WI38 (cell line): ENCODE data around the gene DRD2.

Experiments used
- H3K4me3 ChIP-seq: 2 replicates; pipeline ENCODE4 v1.5.1; 2011; ENCODE audit warnings: low read depth, mild to moderate bottlenecking, control low read depth, low read length
- CTCF ChIP-seq: IDR thresholded peaks from 2 replicates; pipeline ENCODE4 v1.5.1; 2012; ENCODE audit warnings: low read depth, mild to moderate bottlenecking, control low read depth, low read length

Gene DRD2

GRCh38 chr11:113410414-113411135 is 64.6 kb downstream of the DRD2 start:
- no peak for TF ChIP-seq CTCF
- no peak overlapping the region for H3K4me3 ChIP-seq

DNA sequence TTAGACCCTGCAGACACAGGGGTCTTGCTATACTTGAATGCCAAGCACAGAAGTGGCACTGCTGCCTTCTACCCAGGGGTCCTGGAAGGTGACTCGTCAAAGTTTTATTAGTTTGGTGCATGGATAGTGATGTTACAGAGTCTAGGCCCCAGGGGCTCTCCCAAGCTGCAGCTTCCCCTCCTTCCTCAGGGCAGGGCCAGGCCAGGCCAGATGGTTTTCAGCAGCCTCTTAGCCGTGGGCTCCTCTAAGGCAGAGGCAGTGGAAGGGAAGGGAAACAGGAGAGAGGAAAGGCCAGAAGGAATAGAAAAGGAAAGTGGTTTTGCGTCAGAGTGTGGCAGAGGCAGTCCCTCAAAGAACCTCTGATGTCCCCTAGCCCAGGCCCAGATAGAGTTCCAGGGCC is 65.7 kb downstream of the DRD2 start:
- H3K4me3 ChIP-seq = no peak overlapping the region
- TF ChIP-seq CTCF = no peak

DNA sequence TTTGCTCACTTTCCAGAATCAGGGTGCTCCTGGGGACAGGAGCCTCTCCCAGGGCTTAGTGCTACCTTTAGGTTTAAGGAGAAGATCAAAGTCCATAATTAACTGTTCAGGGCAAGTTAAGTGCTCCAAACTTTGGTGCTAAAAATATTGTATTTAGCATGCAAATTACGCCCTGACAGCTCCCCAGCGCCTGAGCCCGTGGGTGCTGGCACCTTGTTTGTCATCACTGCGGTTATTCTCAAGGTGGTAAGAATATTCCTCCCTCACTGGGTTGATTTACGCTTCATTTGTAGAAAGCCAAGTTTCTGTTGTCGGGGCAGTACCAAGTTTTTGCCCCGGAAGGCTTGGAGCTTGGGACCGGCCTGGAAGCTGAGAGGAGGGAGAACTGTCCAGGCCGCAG is 66.3 kb downstream of the DRD2 start:
- TF ChIP-seq CTCF = no peak

GRCh38 chr11:113408206-113408605 is 67.0 kb downstream of the DRD2 start:
- no peak for TF ChIP-seq CTCF
- no peak overlapping the region for H3K4me3 ChIP-seq

More for the DNA sequence above, 66.3 kb downstream of the DRD2 start:
- no peak overlapping the region for H3K4me3 ChIP-seq

GRCh38 chr11:113407163-113407562 is 68.0 kb downstream of the DRD2 start:
- H3K4me3 ChIP-seq = no peak overlapping the region
- no peak for TF ChIP-seq CTCF

DNA sequence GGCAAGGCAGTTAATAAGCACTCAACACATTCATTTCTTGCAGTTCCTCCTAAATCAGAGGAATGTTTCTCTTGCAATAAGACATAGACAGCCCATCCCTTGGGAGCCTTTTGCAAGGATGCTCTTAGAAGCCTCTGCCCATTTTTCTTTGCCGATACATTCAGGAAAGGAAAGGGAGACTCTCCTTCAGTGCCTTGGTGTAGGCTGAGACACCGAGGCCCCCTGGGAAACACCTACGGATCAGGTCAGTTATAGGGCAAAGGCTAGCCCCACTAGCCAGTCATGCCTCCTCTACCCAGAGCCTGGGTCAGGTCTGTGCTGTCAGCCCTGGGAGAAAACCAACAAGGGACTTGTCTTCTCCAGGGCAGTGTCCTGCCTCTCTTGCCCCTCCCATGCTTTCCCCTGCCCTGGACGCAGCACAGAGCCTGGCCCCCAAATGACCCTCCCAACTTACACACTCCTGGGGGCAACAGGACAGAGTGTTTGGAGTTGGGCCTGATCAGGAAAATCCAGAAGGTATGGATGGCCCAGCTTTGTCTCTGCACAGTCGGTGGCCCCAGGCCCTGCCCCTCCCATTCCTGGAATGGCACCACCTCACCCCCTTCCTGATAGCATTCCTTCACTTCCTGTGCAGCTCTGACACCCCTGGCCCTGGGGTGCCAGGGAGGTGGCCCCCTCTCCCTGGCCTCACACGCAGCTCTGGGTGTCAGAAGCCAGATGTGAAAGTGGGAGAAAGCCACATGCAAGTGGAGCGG is 69.3 kb downstream of the DRD2 start:
- H3K4me3 ChIP-seq = no peak overlapping the region
- TF ChIP-seq CTCF = no peak

- no peak for TF ChIP-seq CTCF
- H3K4me3 ChIP-seq = no peak overlapping the region
Measured at GRCh38 chr11:113404859-113405430, 70.3 kb downstream of the DRD2 start.
